ENCODE results near the gene ANGEL1.

The ANGEL1 gene

DNA sequence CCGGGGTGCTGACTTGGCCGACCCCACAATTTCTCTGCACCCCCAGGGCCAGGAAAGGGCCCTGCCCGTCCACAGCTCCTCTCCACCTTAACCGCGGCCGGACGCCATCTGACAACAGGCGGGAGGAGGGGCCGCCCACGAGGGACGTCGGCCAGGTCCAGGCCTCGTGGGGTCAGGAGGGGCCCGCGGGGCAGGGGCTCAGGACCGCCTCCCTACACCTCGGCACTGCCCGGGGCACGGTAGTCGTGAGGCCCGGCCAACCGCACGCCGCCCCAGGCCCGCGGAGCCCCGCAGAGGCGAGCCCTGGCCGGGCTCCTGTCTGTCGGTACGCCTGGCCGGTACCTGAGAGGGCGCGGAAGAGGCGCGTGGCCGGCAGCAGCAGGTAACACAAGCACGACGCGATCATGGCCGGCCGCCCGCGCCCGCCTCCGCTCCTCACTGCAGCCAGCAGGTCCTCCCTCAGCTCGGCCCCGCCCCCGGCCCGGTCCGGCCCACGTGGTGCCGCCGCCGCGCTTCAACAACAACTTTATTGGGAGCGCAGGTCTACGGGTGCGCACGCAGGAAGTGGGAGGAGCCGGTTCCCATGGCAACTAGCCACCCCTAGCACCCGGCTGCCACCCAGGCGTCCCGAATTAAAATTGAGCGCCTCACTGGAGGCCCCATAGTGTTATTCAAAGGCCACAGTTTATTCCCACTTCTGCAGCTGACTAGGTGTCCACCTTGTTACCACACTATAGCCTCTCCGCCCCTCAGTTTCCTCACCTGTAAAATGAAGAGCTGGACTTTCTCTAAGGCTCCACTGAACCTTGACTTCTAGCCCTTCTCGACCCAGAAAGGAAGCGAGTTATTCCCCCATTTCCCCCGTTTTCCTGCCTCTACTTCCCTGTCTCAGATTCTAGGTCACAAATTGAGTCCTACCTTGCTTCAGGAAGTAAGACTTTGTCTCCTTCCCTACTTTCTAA is at the start of gene ANGEL1:
Gene ANGEL1 (minus strand): TSS at position 461 of the 962 bp plus-strand sequence. CDS start 55 bp downstream, at position 406.
- DNase-seq (ENCODE audit: low spot score), result peak; percentile 95
- in situ Hi-C loops (cut with MboI; ENCODE audit: low pct_unique_long_range_greater_than_20kb, low sequenced_read_pairs, unreplicated experiment), result no loop called here
- TF ChIP-seq CTCF (IDR thresholded peaks at IDR 0.05; ENCODE audit: extremely low read depth, insufficient read depth, missing control alignments), result no peak

GRCh38 chr14:76861574-76862255 is 49.0 kb upstream of the ANGEL1 start:
- no peak for TF ChIP-seq CTCF (IDR thresholded peaks at IDR 0.05; ENCODE audit: extremely low read depth, insufficient read depth, missing control alignments)

DNA sequence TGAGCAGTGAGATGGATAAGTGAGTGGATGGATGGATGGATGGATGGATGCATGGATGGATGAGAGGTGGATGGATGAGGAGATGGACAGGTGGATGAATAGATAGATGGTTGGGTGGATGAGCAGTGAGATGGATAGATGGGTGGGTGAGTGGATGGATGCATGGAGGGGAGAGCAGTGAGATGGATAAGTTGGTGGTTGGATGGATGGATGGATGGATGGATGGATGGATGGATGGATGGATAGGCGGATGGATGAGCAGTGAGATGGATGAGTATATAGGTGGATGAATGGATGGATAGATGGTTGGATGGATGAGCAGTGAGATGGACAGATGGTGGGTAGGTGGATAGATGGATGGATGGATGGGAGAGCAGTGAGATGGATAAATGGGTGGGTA is 44.1 kb upstream of the ANGEL1 start:
- in situ Hi-C loops (cut with MboI; ENCODE audit: low pct_unique_long_range_greater_than_20kb, low sequenced_read_pairs, unreplicated experiment), result no loop called here
- DNase-seq (ENCODE audit: low spot score), result no peak
- no peak for TF ChIP-seq CTCF (IDR thresholded peaks at IDR 0.05; ENCODE audit: extremely low read depth, insufficient read depth, missing control alignments)

More at GRCh38 chr14:76861574-76862255, 49.0 kb upstream of the ANGEL1 start:
- DNase-seq (ENCODE audit: low spot score), result no peak
- in situ Hi-C loops (cut with MboI; ENCODE audit: low pct_unique_long_range_greater_than_20kb, low sequenced_read_pairs, unreplicated experiment), result no loop called here

GRCh38 chr14:76855066-76855465 is 42.4 kb upstream of the ANGEL1 start:
- no peak for TF ChIP-seq CTCF (IDR thresholded peaks at IDR 0.05; ENCODE audit: extremely low read depth, insufficient read depth, missing control alignments)
- DNase-seq (ENCODE audit: low spot score), result no peak
- in situ Hi-C loops (cut with MboI; ENCODE audit: low pct_unique_long_range_greater_than_20kb, low sequenced_read_pairs, unreplicated experiment), result no loop called here

GRCh38 chr14:76848879-76849278 is 36.2 kb upstream of the ANGEL1 start:
- no peak for DNase-seq (ENCODE audit: low spot score)
- in situ Hi-C loops (cut with MboI; ENCODE audit: low pct_unique_long_range_greater_than_20kb, low sequenced_read_pairs, unreplicated experiment), result no loop called here
- no peak for TF ChIP-seq CTCF (IDR thresholded peaks at IDR 0.05; ENCODE audit: extremely low read depth, insufficient read depth, missing control alignments)

DNA sequence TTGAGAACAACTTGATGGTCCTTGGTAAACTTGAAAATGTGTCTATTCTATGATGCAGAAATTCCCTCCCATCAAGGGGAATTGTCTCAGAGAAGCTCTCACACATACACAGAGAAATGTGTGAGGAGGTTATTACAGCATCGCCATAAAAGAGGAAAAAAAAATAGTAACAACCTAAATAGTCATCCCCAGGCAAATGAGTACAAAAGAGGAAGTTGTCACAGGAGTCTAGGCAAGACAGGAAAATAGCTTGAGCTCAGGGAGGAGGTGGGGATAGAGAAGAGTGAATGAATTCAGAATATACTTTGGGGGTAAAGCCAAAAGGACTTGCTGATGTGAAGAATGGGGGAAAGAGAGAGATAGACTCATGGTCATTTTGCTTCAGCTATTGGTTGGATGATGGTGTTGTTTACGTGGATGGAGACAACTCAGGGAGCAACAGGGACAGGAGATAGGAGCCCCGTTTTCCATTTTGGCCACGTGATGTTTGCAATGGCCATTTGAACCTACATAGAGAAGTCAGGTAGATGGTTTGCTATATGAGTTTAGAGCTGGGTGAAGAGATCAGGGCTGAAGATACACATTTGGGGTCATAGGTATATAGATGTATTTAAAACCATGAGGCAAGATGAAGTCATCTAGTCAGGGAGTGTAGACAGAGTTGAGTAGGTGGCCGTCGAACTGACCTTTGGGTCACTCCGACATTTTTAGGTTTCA is 33.8 kb upstream of the ANGEL1 start:
- in situ Hi-C loops (cut with MboI; ENCODE audit: low pct_unique_long_range_greater_than_20kb, low sequenced_read_pairs, unreplicated experiment), result no loop called here
- no peak for TF ChIP-seq CTCF (IDR thresholded peaks at IDR 0.05; ENCODE audit: extremely low read depth, insufficient read depth, missing control alignments)
- DNase-seq (ENCODE audit: low spot score), result no peak
